Bone marrow (tissue), 2 donors: ENCODE data around the gene ATG10.

Experiments used
- DNase-seq, 2 donors: peaks; one replicate each; lab custom pipeline; 2025; lab: John Stamatoyannopoulos, UW

Gene ATG10

DNA sequence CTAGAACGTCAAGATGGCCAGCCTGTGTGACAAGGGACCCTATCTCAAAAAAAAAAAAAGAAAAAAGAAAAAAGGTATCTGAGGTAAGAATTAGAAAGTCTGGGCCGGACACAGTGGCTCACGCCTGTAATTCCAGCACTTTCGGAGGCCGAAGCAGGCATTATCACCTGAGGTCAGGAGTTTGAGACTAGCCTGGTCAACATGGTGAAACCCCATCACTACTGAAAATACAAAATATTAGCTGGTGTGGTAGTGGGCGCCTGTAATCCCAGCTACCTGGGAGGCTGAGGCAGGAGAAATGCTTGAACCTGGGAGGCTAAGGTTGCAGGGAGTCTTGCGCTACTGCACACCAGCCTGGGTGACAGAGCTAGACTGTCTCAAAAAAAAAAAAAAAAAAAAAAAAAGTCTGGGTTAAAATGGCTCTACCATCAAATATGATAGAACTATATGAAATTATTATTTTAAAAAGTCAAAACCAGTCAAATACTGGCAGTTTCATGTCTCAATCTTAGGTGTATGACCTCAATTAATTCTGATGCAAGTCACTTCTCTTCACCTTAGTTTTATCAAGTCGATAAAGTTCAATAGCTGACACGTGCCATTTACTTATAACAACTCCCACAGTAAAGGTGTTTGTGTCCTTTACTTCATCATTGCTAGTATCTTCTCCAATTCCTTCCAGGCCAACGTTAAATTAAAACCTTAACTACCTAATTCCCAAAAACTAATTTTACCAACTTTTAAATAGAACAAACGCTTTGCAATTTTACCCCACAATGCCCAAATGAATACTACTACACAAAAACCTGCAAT is 305.2 kb downstream of the ATG10 start:
- no peak for DNase-seq

DNA sequence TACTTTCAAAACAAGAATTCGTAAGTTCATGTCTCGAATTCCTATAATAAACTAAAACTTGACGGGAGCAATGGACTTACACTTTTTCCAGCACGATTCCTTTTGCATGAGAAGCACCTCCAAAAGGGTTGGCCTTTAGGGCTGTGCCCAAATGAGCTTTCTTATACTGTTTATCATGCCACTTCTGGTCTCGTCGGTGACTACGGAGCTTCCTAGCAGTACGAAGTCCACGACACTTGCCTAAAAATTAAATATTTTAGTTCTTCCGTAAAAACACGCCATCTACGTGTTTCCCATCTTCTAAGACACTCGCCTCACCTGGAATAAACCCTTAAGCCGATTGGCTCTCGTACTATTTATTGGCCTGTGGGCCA is 305.8 kb downstream of the ATG10 start:
- no peak for DNase-seq

DNA sequence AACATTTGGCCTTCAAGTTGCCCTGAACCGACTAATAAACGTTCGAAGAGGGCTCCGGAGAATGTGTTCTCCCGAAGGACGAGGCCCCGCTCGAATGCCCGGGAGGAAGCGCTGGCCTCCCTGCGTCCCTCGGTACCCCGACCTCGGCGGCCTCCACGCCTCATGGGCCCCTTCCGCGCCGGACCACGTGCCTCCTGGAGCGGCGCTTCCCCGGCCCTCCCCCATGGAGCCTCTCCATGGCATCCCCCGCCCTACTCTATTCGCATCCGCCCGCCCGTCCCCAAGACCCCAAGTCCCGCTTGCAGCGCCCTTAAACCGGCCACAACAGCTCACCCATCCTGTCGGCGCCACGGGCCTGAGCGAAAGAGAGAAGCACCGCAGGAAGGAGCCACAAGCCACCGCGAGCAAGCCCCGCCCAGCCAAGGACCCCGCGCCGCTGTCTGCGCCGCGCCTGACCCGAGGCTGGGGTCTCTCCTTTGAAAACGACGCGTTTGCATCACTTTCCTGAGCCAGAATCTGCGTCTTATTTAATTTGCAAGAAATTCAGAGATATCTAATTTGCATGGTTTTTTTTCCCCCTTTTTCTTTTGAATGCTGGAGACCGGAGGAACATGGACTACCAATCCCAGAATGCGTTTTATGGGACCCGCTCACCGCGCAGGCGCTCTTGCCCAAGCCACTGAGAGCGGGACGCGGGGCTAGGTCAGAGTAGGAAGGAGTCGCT is 306.3 kb downstream of the ATG10 start, which contains the start of gene RPS23:
TSS of gene RPS23 (minus strand) at position 368 of the 724 bp plus-strand sequence. CDS start at position 337, 31 bp downstream.
- peak; percentile 82 to 92 for DNase-seq

DNA sequence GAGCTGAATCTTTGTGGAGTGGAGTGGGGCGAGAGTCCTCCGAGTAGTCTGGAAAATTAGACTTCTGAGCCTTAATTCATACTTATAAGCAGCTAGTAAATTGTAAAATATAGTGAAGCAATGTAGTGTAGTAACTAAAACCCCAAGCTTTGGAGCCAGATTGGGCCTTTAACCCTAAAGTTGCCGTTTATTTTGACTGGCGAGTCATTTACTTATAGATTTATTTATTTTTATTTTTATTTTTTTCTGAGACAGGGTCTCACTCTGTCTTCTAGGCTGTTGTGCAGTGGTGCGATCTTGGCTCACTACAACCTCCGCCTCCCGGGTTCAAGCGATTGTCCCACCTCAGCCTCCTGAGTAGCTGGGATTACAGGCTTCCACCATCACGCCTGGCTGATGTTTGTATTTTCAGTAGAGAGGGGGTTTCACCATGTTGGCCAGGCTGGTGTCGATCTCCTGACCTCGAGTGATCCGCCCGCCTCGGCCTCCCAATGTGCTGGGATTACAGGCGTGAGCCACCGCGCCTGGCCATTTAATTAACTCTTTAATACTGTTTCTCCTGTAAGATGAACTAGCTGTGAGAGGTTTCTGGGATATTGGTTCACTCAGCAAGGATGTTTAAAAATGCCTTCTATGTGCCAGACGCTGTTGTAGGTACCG is 307.0 kb downstream of the ATG10 start:
- no peak for DNase-seq

DNA sequence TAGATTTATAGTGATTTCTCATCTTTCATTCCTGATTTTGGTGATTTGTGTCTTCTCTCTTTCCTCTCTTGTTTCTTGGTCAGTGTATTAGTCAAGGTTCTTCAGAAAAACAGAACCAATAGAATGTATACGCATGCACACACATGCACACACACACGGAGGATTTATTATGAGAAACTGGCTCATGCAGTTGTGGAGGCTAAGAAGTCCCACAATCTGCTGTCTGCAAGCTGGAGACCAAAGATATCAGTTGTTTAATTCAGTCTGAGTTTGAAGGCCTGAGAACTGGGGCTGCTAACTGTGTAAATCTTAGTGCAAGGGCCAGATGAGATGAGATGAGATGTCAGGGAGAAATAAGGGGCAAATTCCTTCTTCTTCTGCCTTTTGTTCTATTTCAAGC is 312.1 kb downstream of the ATG10 start:
- DNase-seq = no peak

DNA sequence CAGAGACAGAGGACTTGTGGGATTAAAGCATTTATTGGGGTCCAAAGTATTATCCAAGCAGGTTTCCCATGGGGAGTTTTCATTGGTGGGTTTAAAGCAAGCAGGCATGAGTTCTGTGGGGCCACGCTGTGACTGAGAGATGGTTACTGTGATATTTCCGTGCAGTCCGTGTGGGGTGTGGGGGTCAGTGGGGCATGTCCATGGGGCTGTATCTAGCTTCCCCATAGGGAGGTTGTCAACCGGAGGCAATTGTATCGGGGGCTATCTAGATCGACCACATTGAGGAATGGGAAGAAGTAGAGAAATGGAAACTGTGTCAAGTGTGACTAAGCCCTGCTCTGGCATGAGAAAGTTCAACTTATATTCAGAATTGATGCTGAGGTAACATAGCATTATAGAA is 313.4 kb downstream of the ATG10 start:
- no peak for DNase-seq

DNA sequence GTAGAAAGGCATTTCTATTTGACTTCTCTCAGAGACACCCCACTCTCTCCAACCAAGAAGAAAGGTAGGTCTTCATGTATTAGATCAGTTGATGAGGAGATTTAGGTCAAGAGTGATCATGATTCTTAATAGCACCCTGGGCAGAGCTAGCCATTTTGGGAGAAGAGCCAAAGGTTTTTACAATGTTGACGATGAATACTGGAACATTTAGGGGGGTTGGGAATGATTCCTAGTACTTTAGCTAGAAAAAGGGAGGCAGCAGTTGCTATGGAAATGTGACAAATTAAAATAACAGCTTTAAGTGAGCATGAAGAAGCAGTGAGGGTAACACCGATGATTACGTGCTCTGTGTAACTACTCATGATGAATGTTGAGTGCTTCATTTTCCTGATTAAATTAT is 315.8 kb downstream of the ATG10 start:
- no peak for DNase-seq

DNA sequence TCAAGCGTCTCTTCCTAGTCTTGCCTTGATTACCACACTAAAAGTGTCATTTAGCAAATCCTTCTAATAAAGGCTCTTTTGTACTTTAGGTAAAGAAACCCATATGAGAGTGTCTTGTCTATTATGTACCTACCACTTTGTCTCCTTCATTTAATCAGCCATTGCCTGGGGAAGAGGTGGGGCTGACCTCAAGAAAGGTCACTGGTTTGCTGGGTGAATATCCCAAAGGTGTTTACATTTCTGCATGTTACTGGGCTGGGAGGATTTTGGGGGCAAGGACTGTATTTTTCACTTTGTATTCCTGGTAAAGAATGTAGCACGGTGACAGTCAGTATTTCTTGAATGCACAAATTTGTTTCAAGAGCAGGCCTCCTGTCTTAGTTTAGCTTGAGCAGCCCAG is 318.2 kb downstream of the ATG10 start:
- DNase-seq = no peak

DNA sequence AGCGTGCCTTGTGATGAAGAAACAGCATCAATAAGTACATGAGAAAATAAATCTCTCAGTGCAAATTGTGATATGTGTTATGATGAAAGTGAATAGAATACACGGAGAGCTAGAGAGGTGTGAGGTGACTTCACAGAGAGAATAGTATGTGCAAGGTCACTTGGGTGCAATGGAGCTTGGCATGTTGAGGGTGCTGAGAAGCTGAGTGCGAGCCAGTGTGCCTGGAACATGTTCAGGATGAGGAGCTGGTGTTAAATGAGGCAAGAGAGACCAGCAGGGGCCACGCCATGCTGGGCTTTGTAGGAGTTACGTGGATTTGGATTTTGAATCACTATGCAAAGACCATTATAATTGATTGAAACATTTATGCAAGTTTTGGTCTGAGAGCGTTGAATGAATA is 319.1 kb downstream of the ATG10 start:
- DNase-seq = no peak

DNA sequence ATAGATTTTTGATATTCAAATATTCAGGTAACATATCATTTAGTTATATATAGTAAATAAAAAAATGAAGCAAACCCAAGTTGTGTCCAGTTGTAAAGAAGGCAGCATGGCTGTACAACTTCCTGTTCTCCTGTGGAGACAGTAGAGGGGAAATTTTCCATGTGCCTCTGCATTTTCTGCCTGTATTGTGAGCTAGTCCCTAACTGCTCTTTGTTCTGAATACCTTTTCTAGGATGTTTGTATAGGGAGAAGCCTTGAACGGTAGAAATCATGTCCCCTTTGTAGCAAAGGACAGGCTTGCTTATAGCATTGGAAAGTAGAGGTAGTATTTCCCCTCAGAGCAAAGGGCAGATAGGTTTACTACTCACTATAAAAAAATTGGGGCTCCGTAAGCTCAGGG is 319.6 kb downstream of the ATG10 start:
- no peak for DNase-seq

DNA sequence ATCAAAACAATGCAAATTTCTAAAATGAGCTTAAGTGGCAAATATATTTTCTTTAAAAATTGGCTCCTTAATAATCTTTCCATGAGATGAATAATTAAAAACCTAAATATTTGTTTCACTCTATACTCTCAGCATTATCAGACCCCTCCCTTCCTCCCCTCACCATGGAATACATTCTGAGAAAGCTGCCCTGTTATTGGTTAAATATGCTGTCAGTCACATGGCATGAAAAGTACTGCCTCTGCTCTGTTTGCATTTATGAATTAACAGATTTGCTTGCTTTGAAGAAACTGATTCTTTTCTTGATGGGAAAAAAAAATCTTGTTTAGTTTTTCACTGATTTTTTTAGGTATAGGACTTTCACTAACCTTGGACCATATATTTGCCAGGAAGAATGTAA is 323.3 kb downstream of the ATG10 start:
- DNase-seq = no peak

DNA sequence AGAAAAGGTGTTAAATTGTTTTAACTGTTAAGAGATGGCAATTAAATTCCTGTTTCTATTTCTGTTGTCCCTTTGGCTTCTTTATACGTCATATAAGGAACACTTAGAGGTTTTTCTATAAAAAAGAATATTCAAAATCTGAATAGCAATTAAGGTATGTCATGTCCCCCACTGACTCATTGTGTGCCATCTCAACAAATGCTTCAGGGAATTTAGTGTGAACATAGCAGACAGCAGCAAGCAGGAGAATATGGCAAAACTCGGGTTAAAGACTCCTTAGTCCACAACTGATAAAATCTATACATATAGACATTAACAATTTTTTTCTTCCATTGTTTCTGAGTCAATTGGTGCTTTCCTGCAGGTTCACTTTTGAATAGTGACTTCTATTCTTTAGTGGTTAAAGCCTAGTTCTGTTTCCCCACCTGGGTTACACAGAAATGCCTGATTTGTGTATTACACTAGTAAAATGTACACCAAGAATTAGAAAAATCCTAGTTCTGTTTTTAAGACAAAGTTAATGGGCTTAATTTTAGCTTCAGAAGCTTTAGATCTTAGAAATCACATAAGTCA is 324.2 kb downstream of the ATG10 start:
- DNase-seq = no peak

DNA sequence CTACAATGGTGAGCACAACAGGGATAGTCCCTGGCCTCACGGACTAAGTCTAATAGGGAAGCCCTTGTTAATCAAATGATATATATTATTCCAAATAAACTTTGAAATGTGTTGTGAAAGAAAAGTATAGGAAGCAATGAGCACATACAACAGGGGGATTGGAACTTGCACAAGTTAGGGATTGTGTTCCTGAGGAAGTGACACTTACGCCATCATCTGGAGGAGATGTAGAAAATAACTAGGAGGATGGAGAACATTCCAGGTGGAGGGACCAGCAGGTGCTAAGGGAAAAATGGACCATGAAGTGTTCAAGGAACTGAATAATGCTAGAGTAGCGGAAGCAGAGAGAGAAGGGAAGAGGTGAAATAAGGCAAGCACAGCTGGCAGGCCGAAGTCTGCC is 325.1 kb downstream of the ATG10 start:
- no peak for DNase-seq

DNA sequence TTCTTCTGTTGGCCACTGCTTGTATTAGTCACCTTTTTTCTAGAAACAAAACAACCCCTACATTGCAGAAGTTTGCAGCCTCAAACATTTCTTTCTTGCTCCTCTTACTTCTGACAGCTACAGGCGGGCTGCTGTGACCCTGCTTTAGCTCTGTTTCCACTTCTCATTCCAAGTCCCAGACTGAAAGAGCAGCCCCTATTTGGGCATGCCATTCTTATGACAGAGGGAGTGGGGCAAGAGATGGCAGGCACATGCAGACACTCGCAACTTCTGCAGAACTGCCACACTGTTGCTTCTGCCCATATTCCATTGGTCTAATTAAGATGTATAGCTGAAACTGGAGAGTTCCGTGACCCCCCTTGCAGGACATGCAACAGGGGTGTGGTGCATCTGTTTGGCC is 325.9 kb downstream of the ATG10 start:
- no peak for DNase-seq

DNA sequence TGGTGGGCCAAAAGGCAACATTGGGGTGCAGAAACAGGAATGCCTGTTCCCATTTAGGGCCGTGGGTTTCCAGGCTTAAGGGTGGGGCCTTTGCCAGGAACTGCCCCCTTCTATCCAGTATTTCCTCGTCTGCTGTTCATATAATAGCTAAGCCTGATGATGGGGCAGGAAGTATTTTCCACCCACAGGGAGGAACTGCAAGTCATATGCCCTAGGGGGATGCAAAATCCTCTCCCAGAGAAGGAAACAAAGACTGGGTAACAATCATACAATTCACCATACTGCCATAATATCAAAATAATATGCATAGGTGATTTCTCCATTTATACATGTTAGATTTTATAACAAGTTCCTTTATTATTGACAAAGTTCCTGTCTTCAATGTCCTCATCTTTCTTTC is 326.8 kb downstream of the ATG10 start:
- DNase-seq = no peak

DNA sequence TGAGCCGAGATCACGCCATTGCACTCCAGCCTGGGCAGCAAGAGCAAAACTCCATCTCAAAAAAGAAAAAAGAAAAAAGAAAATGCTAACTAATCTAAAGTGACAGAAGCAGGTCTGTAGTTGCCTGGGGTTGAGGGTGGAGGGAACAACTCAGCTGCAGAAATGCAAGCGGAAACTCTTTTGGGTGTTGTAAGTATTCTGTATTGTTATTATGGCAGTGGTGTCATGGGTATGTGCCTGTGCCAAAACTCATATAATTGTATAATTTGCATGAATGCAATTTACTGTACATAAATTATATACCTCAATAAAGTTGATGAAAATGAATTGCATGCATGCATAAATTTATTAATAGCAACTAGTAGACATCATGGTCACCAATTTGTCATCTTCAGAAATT is 329.4 kb downstream of the ATG10 start:
- DNase-seq = no peak
